ENCODE measurements around the gene FLNB.

FLNB gene

DNA sequence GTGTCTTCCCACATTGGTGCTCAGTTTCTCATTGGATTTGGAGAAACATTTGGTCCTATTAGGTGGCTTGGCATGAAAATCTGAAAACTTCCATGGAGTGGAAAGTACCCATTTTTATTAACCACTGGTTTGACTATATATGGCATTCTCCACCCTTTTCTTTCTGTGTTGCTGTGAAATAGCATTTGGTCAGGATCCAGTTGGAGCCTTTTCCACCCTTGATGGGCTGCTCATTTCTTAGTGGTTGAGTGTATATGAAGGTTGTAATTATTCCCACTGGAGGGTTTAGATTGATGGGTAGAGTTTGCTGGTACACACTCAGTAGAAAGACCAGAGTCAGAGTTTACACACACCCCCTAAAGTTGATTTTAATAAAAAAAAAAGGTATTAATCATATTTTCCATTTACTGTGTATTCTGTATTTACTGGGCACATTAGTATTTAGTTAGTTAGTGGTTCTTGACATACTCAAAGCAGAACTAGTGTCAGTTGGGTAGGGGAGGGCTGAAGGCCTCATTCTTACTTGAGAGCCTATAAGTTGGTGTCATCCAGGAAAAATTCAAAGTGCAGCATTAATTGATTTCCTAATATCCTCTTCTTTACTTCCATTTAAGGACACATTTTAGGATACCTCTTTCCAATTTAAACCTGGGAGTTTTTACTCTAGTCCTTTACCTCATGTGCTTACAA lies 69.5 kb downstream of the FLNB start:
- DNase-seq (ENCODE audit: low spot score) = no peak

DNA sequence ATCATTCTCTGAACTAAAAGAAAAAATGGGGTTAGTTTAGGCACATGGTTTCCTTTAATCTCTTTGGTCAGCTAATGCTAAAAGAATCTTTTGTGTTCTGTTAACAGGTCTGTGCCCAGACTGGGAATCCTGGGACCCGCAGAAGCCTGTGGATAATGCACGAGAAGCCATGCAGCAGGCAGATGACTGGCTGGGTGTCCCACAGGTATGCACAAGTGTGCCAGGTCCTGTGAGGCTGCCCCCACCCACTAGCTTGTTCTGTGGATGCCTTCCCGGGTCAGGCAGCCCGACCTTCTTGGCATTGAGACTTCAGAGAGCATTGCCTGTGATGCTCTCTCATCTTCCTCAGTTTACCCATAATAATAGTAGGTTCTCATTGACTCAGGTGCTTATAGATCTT lies 70.4 kb downstream of the FLNB start:
- no peak for DNase-seq (ENCODE audit: low spot score)

DNA sequence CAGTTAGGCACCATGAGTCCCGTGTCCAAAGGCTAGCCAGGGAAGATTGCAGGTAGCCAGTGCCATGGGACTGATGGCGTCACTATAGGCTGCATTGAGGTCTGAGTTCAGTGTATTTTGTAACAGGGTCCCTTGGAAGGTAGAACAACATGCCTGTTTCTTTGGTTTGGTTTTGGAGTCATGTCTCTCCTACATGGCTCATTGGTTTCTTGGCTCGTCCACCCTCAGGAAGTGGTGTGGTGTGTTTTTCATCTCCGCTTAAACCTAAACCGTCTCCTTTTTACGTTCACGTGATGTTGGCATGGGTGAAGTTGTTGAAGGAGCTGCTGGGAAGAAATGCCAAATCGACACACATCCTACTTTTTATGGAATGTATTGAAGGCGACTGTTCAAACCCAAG lies 71.6 kb downstream of the FLNB start:
- DNase-seq (ENCODE audit: low spot score) = no peak

DNA sequence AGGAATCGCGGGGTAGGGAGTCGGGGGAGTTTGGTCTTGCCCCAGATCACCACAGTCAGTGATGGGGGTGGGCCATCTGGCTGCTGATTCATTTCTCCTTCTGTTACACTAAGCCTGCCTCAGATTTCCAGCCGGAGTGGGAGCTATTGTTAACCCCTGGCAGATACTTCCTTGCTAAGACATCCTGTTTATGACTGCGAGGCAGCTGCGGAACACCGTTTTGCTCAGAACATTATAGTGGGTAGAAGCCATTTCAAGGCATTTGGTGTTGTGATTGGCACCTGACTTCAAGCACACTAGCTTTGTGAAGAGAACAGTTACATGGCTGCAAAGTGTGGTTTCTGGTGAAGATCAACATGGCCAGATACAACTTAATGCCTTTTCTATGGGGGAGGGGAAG lies 73.8 kb downstream of the FLNB start:
- peak; percentile 95 for DNase-seq (ENCODE audit: low spot score)

DNA sequence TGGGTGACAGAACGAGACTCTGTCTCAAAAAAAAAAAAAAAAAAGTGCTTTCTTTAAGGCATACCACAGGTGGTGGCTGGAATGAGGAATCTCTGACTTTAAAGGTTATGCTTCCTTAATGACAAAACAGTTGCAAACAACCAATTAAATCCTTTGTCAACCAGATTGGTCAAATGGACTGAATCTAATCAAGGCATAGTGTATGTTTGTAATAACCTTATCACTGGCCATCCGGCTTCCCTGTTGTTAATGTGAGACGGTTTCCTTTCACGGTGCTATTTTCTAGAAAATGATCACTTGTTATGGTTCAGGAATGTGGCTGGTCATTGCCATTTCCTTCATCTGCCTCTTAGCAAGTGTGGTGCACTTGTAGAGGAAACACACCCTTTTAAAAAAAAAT lies 75.9 kb downstream of the FLNB start:
- peak; percentile 95 for DNase-seq (ENCODE audit: low spot score)

DNA sequence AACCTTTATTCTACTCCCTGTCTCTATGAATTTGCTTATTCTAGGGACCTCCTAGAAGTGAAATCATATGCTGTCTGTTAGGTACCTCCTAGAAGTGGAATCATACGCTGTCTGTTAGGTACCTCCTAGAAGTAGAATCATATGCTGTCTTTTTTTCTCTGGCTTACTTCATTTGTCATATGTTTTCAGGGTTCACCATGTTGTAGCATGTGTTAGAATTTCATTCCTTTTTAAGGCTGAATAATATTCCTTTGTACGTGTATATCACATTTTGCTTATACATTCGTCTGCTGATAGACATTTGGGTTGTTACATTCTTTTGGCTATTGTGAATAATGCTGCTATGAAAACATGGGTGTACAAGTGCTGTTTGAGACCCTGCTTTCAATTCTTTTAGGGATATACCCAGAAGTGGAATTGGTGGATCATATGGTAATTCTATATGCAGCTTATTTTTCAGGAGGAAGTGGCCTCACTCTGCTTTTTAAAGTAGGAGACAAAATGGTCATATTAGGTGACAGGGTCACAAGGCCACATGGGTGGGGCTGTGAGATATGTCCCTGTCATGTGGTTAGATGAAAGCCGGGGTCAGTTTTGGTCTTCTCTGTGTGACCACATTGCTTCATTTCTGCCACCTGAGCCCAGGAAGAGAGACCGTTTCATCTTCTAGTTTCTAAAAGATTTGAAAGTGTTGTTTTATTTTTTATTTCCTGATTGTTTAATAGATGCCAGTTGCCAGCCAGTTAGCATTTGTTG lies 76.7 kb downstream of the FLNB start:
- DNase-seq (ENCODE audit: low spot score) = no peak

DNA sequence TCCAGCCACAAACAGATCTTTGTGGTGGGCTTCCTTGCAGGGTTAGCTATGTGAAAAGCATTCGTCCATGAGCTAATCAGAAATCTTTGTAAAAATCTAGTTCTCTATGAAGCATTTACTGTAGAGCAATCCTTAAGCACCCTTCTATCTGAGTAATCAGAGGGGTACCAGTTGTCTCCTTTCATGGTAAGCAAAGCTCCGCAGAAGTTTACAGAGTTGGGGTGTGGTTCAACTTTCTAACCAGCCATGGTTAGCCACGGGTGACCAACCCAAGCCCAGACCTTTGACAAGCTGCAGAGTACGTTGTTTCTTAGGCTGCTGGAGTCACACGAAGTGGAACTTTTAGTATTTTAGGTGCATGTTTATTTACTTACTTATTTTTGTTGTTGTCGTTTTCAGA lies 77.4 kb downstream of the FLNB start:
- no peak for DNase-seq (ENCODE audit: low spot score)

DNA sequence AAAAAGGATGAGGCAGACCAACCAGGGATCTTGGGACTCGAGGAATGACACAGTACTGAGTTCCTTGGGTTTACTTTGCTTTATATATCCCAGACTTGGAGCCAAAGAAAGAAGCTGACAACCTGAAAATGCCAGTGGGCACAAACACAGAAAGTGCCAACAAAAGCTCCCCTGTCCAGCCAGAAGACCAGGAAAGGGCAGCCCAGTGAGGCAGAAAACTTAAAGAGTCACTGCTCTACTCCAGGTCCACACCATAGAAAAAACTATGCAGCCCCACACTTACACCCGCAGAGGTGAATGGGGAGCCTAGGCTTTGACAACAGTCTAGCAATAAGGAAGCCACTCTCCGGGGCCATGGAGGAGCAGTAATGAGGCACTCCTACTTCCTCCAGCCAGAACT lies 80.3 kb downstream of the FLNB start:
- no peak for DNase-seq (ENCODE audit: low spot score)

DNA sequence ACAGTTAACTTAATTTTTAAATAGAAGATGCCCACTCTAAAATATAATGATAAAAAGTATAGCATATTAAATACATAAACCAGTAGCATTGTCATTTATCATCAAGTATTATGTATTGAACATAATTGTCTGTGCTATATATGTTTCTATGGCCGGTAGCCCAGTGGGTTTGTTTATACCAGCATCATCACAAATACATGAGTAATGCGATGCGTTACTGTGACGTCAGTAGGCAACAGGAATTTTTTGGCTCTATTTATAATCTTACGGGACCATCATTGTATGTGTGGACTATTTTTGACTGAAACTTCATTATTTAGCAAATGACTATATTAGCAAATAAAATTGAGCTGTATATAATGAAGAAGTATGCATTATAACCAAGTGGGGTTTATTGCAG lies 82.1 kb downstream of the FLNB start:
- DNase-seq (ENCODE audit: low spot score) = no peak

DNA sequence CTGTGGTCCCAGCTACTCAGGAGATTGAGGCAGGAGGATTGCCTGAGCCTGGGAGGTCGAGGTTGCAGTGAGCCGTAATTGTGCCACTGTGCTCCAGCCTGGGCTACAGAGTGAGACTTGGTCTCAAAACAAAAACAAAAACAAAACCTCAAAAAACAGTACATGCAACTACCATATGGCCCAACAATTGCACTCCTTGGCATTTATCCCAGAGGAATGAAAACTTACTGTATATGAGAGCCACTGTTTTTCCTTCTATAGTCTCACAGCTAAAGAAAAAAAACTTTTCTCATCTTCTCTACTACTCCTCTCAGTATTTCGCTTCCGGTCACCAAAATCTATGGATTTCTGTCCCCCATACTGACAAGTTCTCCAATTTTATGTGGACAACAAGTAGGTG lies 84.3 kb downstream of the FLNB start:
- DNase-seq (ENCODE audit: low spot score) = no peak

DNA sequence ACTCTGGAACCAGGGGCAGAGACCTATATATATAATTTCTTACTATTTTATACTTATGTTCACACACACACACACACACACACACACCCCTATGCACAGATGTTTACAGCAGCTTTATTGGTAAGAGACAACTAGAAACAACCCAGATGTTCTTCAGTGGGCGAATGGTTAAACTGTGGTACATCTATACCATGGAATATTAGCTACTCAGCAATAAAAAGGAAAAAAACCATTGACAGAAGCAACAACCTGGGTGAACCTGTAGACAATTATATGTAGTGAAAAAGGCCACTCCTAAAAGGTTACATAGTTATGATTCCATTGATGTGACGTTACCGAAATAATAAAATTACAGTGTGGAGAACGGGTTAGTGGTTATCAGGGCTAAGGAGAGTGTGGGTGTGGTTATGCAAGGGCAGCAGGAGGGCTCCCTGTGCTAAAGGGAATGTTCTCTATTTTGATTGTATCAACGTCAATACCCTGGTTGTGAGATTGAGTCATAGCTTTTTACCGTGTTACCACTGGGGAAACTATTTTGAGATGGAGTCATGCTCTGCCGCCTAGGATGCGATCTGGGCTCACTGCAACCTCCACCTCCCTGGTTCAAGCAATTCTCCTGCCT lies 85.5 kb downstream of the FLNB start:
- no peak for DNase-seq (ENCODE audit: low spot score)

DNA sequence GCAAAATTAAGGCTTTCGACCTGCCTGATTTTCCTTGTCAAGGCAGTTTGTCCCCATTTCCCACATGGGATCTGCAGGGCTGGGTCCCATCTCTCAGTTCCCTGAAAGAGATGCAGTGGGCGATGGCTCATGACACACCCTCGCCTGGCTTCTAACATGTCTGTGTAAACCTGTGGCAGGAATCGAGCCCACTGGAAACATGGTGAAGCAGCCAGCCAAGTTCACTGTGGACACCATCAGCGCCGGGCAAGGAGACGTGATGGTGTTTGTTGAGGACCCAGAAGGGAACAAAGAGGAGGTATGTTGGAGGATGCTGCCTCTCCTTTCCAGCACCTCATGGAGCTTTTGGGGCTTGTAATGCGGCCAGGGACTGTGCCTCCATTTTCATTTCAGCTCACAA lies 86.4 kb downstream of the FLNB start:
- no peak for DNase-seq (ENCODE audit: low spot score)

DNA sequence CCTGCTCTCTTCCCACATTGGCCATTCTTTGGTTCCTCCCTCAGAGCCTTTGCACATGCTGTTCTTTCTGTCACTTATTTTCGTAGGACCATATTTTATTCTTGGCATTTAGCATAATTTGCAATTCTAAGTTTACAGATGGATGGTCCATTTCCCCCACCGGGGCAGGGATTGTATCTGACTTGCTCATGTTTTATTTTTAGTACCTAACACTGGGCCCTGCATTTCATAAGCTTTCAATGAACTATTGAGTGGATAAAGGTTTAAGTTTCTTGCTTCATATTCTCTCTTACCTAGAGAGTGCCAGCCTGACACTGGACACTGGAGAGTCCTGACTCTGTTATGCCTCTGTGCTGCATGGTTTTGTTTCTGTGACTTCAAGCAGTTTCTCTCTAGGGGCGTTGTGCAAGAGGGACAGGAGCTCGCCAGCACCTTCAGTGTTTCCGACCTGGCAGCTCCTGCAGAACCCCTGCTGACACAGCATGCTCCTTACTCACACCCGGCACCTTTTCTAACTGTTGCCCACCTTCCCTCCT lies 87.4 kb downstream of the FLNB start:
- DNase-seq (ENCODE audit: low spot score) = no peak

DNA sequence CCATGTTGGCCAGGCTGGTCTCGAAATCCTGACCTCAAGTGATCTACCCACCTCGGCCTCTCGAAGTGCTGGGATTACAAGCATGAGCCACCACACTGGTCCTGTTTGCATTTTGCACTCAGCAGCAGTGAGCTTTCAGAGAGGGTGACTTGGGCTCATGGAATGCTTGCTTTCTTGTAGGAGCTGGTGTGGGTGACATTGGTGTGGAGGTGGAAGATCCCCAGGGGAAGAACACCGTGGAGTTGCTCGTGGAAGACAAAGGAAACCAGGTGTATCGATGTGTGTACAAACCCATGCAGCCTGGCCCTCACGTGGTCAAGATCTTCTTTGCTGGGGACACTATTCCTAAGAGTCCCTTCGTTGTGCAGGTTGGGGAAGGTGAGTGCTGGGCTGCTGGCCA lies 90.3 kb downstream of the FLNB start:
- no peak for DNase-seq (ENCODE audit: low spot score)

DNA sequence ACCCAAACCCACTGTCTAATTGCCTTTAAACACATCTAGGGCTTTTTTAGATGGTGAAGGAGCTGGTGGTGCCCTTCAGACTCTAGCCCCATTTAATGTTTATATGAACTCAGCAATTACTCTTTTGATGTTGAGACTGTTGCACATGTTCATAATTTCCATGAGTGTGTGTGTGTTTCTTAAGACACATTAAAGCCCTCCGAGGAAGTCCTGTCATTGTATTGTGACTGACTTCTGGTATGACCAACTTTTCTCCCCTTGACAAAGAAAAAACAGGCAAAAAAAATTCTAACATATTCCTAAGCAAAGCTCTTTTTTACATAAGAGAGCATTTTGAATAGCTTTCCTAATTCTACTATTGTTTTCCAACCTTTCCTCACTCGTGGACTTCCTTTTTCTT lies 91.6 kb downstream of the FLNB start:
- DNase-seq (ENCODE audit: low spot score) = peak; percentile 63

DNA sequence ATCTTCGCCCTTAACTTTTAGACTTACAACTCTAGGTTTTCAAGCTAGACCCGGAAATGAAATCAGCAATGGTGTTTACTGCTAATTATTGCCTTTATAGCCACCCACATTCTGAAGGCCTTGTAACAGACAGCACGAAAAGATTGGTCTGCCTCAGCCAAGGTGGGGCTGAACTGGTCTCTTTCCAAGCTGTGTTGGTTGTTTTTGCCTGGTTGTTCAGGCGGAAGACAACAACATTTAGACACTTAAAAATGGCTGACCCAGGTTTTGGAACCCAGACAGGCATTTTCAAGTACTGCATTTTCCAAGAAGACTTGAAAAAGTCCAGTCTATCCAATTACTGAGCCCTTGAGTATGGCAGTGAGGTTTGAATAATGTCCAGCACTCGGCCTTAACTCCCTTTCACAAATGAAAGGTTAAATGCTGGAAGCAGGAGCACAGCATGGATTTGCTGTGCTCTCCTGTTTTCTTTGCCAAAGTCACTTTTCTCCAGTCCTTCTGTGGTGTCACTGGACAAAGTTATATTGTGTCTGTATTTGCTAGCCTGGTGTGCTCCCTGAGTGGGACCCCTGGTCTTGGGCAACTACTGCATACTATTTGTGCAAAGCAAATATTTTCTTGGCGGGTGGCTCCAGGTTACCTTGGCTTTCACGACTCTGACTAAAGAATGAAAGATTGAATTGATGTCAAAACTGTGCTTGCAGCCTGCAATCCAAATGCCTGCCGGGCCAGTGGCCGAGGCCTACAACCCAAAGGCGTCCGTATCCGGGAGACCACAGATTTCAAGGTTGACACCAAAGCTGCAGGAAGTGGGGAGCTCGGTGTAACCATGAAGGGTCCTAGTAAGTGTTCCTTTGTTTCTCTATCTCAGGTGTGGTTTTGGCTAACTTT lies 93.5 kb downstream of the FLNB start:
- DNase-seq (ENCODE audit: low spot score) = no peak

DNA sequence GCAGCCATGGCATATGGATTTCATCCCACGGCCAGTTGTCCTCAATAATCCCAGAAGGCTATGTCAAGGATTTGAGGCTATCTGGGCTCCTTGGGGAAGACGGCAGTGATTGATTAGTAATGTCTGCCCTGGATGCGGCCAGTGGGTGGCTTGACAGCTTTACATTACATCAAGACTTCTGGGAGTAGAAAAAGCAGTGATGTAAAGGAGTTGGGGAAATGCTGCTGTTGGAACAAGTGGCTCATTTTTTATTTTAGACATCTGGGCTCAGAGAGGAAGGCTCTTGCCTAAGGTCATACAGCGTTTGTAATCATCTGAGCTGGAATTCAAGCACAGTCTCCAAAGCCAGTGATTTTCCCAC lies 94.1 kb downstream of the FLNB start:
- no peak for DNase-seq (ENCODE audit: low spot score)

DNA sequence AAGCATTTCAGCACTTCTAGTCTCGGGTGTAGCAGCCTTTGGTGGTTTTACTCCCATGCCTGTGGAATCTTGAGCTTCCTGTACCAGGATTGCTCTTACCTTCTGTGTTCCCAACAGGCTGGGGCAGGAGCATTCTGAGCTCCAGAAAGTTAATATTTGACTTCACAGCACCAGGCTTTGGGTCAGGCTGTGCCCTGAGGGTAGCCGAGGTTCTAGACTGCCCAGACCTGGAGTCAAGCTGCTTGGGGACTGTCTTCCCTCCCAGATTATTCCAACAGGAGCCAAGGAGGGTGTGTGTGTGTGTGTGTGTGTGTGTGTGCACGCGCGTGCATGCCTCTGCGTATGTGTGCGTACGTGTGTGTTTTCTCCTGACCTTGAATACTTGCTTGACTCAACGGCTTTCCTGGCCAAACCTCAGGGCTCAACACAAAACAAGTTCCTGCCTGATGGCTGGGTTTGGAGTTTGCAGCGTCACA lies 94.8 kb downstream of the FLNB start:
- no peak for DNase-seq (ENCODE audit: low spot score)

DNA sequence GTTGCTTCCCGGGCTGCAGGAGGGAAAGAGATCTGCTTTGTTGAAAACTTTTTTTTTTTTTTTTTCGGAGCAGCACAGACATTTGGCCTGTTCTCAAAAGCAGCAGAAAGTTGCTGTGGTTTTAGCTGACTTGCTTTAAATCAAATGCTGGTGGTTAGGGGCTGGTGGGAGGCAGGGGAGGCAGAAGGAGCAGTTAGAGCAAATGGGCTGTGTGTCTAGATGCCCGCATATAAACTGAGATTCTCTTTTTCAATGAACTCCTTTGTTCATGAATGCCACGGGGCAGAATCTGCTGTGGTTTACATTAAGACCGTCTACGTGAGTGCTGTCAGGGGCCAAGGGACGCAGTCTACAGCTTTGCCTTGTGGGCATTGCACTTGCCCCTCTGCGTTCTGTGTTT lies 95.9 kb downstream of the FLNB start:
- no peak for DNase-seq (ENCODE audit: low spot score)

DNA sequence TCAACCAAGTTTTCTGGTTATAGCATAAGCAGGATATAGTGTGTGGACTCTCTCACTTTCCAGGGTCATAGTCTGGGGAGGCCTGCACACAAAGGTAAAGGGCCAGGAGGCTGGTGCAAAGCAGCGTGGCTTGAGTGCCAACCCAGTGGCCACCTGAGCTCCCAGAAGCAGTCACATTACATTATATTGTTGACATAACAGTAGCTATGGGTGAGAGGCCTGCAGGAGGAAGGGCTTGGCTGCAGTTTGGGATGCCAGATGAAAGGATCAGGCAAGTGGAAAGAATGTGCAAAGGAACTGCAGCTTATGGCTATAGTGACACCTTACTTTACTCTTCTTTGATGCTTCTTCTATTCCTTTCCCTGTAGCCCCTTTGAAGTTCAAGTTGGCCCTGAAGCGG lies 96.5 kb downstream of the FLNB start:
- DNase-seq (ENCODE audit: low spot score) = no peak

DNA sequence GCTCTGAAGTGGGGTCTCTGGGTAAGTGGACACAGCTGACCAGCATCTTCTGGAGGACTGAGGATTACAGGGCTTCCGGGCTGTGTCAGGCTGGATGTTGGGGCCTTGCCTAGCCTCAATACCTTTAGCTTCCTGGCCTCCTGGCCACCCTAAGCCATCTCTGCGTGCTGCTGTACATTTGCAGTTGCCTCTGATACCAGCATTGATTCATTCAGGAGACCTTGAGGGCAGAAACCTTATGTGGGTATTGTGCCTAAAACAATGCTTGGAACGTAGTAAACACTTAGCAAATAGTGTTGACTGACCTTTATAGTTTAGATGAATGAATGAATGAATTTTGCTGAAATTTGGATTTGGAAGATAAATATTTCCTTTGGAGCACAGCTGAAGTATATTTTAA lies 97.0 kb downstream of the FLNB start:
- DNase-seq (ENCODE audit: low spot score) = no peak

DNA sequence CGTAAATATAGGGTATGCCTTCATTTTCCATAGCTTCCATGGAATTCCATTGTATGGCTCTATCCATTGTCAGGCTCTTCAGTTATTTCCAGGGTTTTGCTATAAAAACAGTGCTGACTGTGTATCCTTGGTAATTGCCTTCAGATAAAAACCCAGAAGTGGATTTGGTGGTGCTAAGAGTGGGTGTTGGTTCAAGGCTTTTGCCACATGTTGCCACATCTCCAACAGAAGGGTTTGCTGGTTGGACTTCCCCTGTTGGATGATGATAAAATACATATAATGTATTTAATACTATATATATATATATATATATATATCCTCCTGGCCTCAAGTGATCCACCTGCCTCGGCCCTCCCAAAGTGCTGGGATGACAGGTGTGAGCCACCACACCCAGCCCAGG lies 97.8 kb downstream of the FLNB start:
- no peak for DNase-seq (ENCODE audit: low spot score)

Data from kidney capillary endothelial cell (primary cell).